ENCODE data around the gene FCRLB. TPM values are rescaled to one million over a fixed set of nuclear protein-coding genes. Genes with fewer than 3 reads are reported as not detected.
"Not testable (repeated sequence)": the region's sequence is repeated elsewhere in the genome, so short reads cannot be mapped to it uniquely, and the experiment has no call there.

FCRLB gene
- total RNA-seq, 1 experiment from 2014 or later: 3.4 TPM

- DNase-seq (ENCODE audit: low spot score): no peak
Observed at GRCh38 chr1:161739865-161740566, 18.7 kb downstream of the FCRLB start.

- no peak for DNase-seq (ENCODE audit: low spot score)
Observed at GRCh38 chr1:161740921-161741320, 19.6 kb downstream of the FCRLB start.

GRCh38 chr1:161743231-161743630 is 21.9 kb downstream of the FCRLB start:
- no peak for DNase-seq (ENCODE audit: low spot score)

GRCh38 chr1:161747801-161748200 is 26.5 kb downstream of the FCRLB start:
- DNase-seq (ENCODE audit: low spot score): no peak

GRCh38 chr1:161749509-161750407 is 28.4 kb downstream of the FCRLB start, which contains the start of gene DUSP12:
Gene DUSP12, plus strand, starts transcription at chr1:161749786. Its CDS starts 16 bp downstream, at chr1:161749802.
- DNase-seq (ENCODE audit: low spot score): peak; percentile 92

- DNase-seq (ENCODE audit: low spot score): peak; percentile 80
Observed at GRCh38 chr1:161763522-161764098, 42.3 kb downstream of the FCRLB start.

GRCh38 chr1:161766102-161766981 is 45.0 kb downstream of the FCRLB start, which contains the start of gene ATF6:
Gene ATF6, plus strand, starts transcription at chr1:161766320. Its CDS starts 41 bp downstream, at chr1:161766361.
- peak; percentile 87 for DNase-seq (ENCODE audit: low spot score)

GRCh38 chr1:161768461-161768860 is 47.1 kb downstream of the FCRLB start:
- no peak for DNase-seq (ENCODE audit: low spot score)

- no peak for DNase-seq (ENCODE audit: low spot score)
Observed at GRCh38 chr1:161768986-161769672, 47.8 kb downstream of the FCRLB start.

GRCh38 chr1:161769673-161770045 is 48.3 kb downstream of the FCRLB start:
- not testable (repeated sequence) for DNase-seq (ENCODE audit: low spot score)

GRCh38 chr1:161770250-161770649 is 48.9 kb downstream of the FCRLB start:
- no peak for DNase-seq (ENCODE audit: low spot score)

GRCh38 chr1:161771161-161771560 is 49.8 kb downstream of the FCRLB start:
- DNase-seq (ENCODE audit: low spot score): no peak

GRCh38 chr1:161771973-161772372 is 50.6 kb downstream of the FCRLB start:
- DNase-seq (ENCODE audit: low spot score): no peak

GRCh38 chr1:161772397-161772796 is 51.1 kb downstream of the FCRLB start:
- DNase-seq (ENCODE audit: low spot score): no peak

GRCh38 chr1:161773791-161774190 is 52.4 kb downstream of the FCRLB start:
- no peak for DNase-seq (ENCODE audit: low spot score)

- no peak for DNase-seq (ENCODE audit: low spot score)
Observed at GRCh38 chr1:161777261-161777660, 55.9 kb downstream of the FCRLB start.

Data from HT-29 (cell line).